IMR-90 (cell line): ENCODE measurements around the gene RAD51AP1. TPM values are rescaled to one million over a fixed set of nuclear protein-coding genes. Genes with fewer than 3 reads are reported as not detected.

Experiments
- ATAC-seq: fragments of 200-7000 bp; cut with Tn5 transposase; 2 replicates; pipeline ENCODE4 v1.9.1; 2020; ENCODE audit warnings: low read depth, mild to moderate bottlenecking, moderate library complexity
- BruUV-seq: library from RNA; stranded (reverse); fragments of 400-500 nt; replicated peaks from 2 replicates; lab custom pipeline; 2021; lab: Mats Ljungman, UMichigan
- CTCF ChIA-PET: fragments of 300-600 bp; formaldehyde crosslinking; extraction: SDS; loops from one replicate; lab custom pipeline; 2021; ENCODE audit warnings: antibody characterized with exemption; lab: Yijun Ruan, JAX
- POLR2A ChIA-PET: fragments of 300-600 bp; sonication (Branson Sonifier 250); formaldehyde crosslinking; loops from one replicate; lab custom pipeline; 2022; ENCODE audit warnings: antibody characterized with exemption; ENCODE audit not compliant: unreplicated experiment; lab: Charles Lee
- DNase-seq: peaks from one replicate; pipeline ENCODE4 v3.0.0; 2013
- H2AFZ ChIP-seq: replicated peaks from 2 replicates; pipeline ENCODE3; 2013; ENCODE audit warnings: low read length, mild to moderate bottlenecking; ENCODE audit not compliant: poor library complexity
- H2AK5ac ChIP-seq: 2 replicates; pipeline ENCODE4 v1.6.1; 2013; ENCODE audit warnings: low read depth, low read length, inconsistent platforms
- H2AK9ac ChIP-seq: replicated peaks from 2 replicates; pipeline ENCODE3; 2013; ENCODE audit warnings: mild to moderate bottlenecking, low read depth, low read length, moderate library complexity; ENCODE audit not compliant: poor library complexity
- H2BK120ac ChIP-seq: 2 replicates; pipeline ENCODE4 v1.6.1; 2013; ENCODE audit warnings: low read depth, low read length, inconsistent platforms
- H2BK15ac ChIP-seq: 3 replicates; pipeline ENCODE4 v1.6.1; 2013; ENCODE audit warnings: low read depth, low read length, inconsistent platforms
- H2BK20ac ChIP-seq: 2 replicates; pipeline ENCODE4 v1.6.1; 2013; ENCODE audit warnings: low read depth, mild to moderate bottlenecking, inconsistent platforms, low read length, moderate library complexity
- H2BK5ac ChIP-seq: 2 replicates; pipeline ENCODE4 v1.6.1; 2013; ENCODE audit warnings: mild to moderate bottlenecking, low read depth, low read length, inconsistent platforms; ENCODE audit not compliant: poor library complexity, severe bottlenecking
- H3K14ac ChIP-seq: replicated peaks from 2 replicates; pipeline ENCODE4 v1.6.1; 2013; ENCODE audit warnings: low read depth, low read length, inconsistent platforms
- H3K18ac ChIP-seq: 2 replicates; pipeline ENCODE4 v1.6.1; 2013; ENCODE audit warnings: low read depth, low read length, control low read depth
- H3K23ac ChIP-seq: 2 replicates; pipeline ENCODE4 v1.6.1; 2013; ENCODE audit warnings: low read depth, low read length, inconsistent platforms
- H3K27ac ChIP-seq: 2 replicates; pipeline ENCODE4 v1.5.1; 2013; ENCODE audit warnings: mild to moderate bottlenecking, control low read depth, low read length; ENCODE audit not compliant: insufficient read depth
- H3K27me3 ChIP-seq: 2 replicates; pipeline ENCODE4 v1.6.1; 2013; ENCODE audit warnings: low read length; ENCODE audit not compliant: control insufficient read depth, insufficient read depth
- H3K36me3 ChIP-seq: 2 replicates; pipeline ENCODE4 v1.6.1; 2013; ENCODE audit warnings: low read length, mixed read lengths; ENCODE audit not compliant: control insufficient read depth, insufficient read depth
- H3K4ac ChIP-seq: 2 replicates; pipeline ENCODE4 v1.6.1; 2013; ENCODE audit warnings: low read depth, low read length, inconsistent platforms
- H3K4me1 ChIP-seq: 2 replicates; pipeline ENCODE4 v1.6.1; 2013; ENCODE audit warnings: low read length, mixed read lengths; ENCODE audit not compliant: control insufficient read depth, insufficient read depth
- H3K4me2 ChIP-seq: 2 replicates; pipeline ENCODE4 v1.6.1; 2013; ENCODE audit warnings: low read depth, mild to moderate bottlenecking, control low read depth, low read length, moderate library complexity
- H3K4me3 ChIP-seq: 2 replicates; pipeline ENCODE4 v1.5.1; 2013; ENCODE audit warnings: low read depth, mild to moderate bottlenecking, control low read depth, low read length, moderate library complexity; ENCODE audit not compliant: insufficient read depth
- H3K56ac ChIP-seq: 2 replicates; pipeline ENCODE4 v1.6.1; 2013; ENCODE audit warnings: low read length, inconsistent platforms; ENCODE audit not compliant: insufficient read depth; ENCODE audit errors: extremely low read depth
- H3K79me1 ChIP-seq, 2 experiments: 2 replicates each; pipeline ENCODE4 v1.6.1; 2013; ENCODE audit warnings: low read length in 2 of 2, inconsistent platforms in 1 of 2, low read depth in 1 of 2
- H3K9ac ChIP-seq: 2 replicates; pipeline ENCODE4 v1.6.1; 2013; ENCODE audit warnings: low read depth, low read length, control low read depth
- H3K9me1 ChIP-seq: 2 replicates; pipeline ENCODE4 v1.6.1; 2013; ENCODE audit warnings: low read length, inconsistent platforms; ENCODE audit not compliant: insufficient read depth
- H3K9me3 ChIP-seq: 2 replicates; pipeline ENCODE4 v1.6.1; 2013; ENCODE audit warnings: low read length; ENCODE audit not compliant: control insufficient read depth, insufficient read depth
- H4K20me1 ChIP-seq: 2 replicates; pipeline ENCODE4 v1.6.1; 2013; ENCODE audit warnings: low read length, inconsistent platforms; ENCODE audit not compliant: insufficient read depth
- H4K5ac ChIP-seq: 2 replicates; pipeline ENCODE4 v1.6.1; 2013; ENCODE audit warnings: mild to moderate bottlenecking, low read depth, low read length, control low read depth
- H4K8ac ChIP-seq, 2 experiments: 2 replicates each; pipeline ENCODE4 v1.6.1; 2013; ENCODE audit warnings: low read depth in 2 of 2, low read length in 2 of 2, control low read depth in 1 of 2, inconsistent platforms in 1 of 2
- H4K91ac ChIP-seq: 2 replicates; pipeline ENCODE4 v1.6.1; 2013; ENCODE audit warnings: low read depth, low read length, inconsistent platforms; ENCODE audit not compliant: insufficient read depth
- CEBPB ChIP-seq: IDR thresholded peaks from 2 replicates; pipeline ENCODE4 v1.6.1; 2012; ENCODE audit warnings: low read depth, low read length, improper control_type of control experiment
- CHD1 ChIP-seq: IDR thresholded peaks from 2 replicates; pipeline ENCODE4 v1.6.1; 2012; ENCODE audit warnings: low read depth, low read length, improper control_type of control experiment
- CTCF ChIP-seq: conservative IDR thresholded peaks from 2 replicates; pipeline ENCODE4 v1.5.1; 2012; ENCODE audit warnings: mild to moderate bottlenecking, low read depth, low read length, improper control_type of control experiment
- MXI1 ChIP-seq: IDR thresholded peaks from 2 replicates; pipeline ENCODE4 v1.6.1; 2012; ENCODE audit warnings: low read depth, mild to moderate bottlenecking, low read length, moderate library complexity, borderline replicate concordance
- RAD21 ChIP-seq: IDR thresholded peaks from 2 replicates; pipeline ENCODE4 v1.6.1; 2012; ENCODE audit warnings: low read length, improper control_type of control experiment
- RFX5 ChIP-seq: IDR thresholded peaks from 2 replicates; pipeline ENCODE4 v1.8.0; 2012; ENCODE audit warnings: low read depth, mild to moderate bottlenecking, low read length, moderate library complexity
- SMC3 ChIP-seq: fragments of 150-350 bp; IDR thresholded peaks from 2 replicates; pipeline ENCODE4 v1.6.1; 2016; ENCODE audit warnings: low read depth, mild to moderate bottlenecking, antibody characterized with exemption, low read length, moderate library complexity
- WGBS, 2 experiments: methylation state at CpG; one replicate each; pipeline versions ENCODE4 v1.1.5 to v1.1.7; 2013; ENCODE audit warnings: missing lambda C conversion rate in 2 of 2; ENCODE audit not compliant: insufficient read length in 1 of 2; ENCODE audit errors: extremely low coverage in 2 of 2; 5-methylcytosine and 5-hydroxymethylcytosine counted together
- dilution Hi-C: fragments of 300-500 bp; cut with HindIII; formaldehyde crosslinking; loops from one replicate; pipeline ENCODE4 v1.14.3; 2018; ENCODE audit warnings: low sequenced_read_pairs; ENCODE audit not compliant: unreplicated experiment
- in situ Hi-C: fragments of 300-500 bp; cut with MboI; formaldehyde crosslinking; loops from 3 replicates; pipeline ENCODE4 v1.14.3; 2019; ENCODE audit warnings: low sequenced_read_pairs, inconsistent platforms, mixed read lengths
- intact Hi-C: fragments of 100-400 bp; cut with micrococcal nuclease; formaldehyde crosslinking; loops from 2 replicates; pipeline ENCODE4 v1.10.0; 2022
- polyA plus RNA-seq, 3 experiments: library from polyadenylated mRNA; depleted of rRNA; stranded (reverse); fragments of >200 nt; gene quantifications; 2 replicates each; pipeline ENCODE4 v1.2.3, GENCODE V29; 2012; ENCODE audit warnings: low replicate concordance in 1 of 3
- total RNA-seq: library from RNA; depleted of rRNA; stranded (reverse); fragments of >200 nt; gene quantifications from 2 replicates; pipeline ENCODE4 v1.2.3, GENCODE V29; 2012

Gene RAD51AP1
- total and polyA plus RNA-seq, 2 of the 4 experiments (the other 2 are of a cell fraction), result 6.5 to 10.2 TPM

- no TSS peak for BruUV-seq
- WGBS, 2 experiments, result no CpG with 5 or more reads among the region's 8 CpGs
These were observed 40.8 kb downstream of the RAD51AP1 start for GRCh38 chr12:4579305-4580102.

More at GRCh38 chr12:4579305-4580102, 40.8 kb downstream of the RAD51AP1 start:
- H3K4ac ChIP-seq, result no peak overlapping the region
- H4K8ac ChIP-seq, result no peak overlapping the region
- H3K27me3 ChIP-seq, result peaks cover 10% of the 10 kb centered on the region
- H2BK20ac ChIP-seq, result no peak overlapping the region
- H3K27ac ChIP-seq, result no peak overlapping the region
- in situ Hi-C loops (no loop called here), dilution Hi-C loops (no loop called here), intact Hi-C loops (loop anchor here (1.0 kb wide), 1 partner anchor 179 kb away; no protein-coding TSS in a partner anchor)
- no peaks in the 10 kb centered on the region for H3K79me1 ChIP-seq
- H4K5ac ChIP-seq, result no peak overlapping the region
- ChIA-PET POLR2A (no interaction called here), CTCF (interaction anchor here (0.9 kb wide), 1 partner anchor 9 kb away, joined by 3 read pairs; no protein-coding TSS in a partner anchor)
- H3K36me3 ChIP-seq, result no peaks in the 10 kb centered on the region
- no peak overlapping the region for H2AK5ac ChIP-seq
- no peak for TF ChIP-seq RFX5
- 0 out of 2 replicates have a peak, but pooled peaks have one; percentile 9 for TF ChIP-seq CTCF
- no peak for TF ChIP-seq RAD21
- 0 out of 2 replicates have a peak, but pooled peaks have one; percentile 5 for TF ChIP-seq CEBPB
- TF ChIP-seq MXI1, result no peak
- TF ChIP-seq CHD1, result no peak
- TF ChIP-seq SMC3, result 0 out of 2 replicates have a peak, but pooled peaks have one; percentile 8
- no peak overlapping the region for H2BK5ac ChIP-seq
- H3K4me2 ChIP-seq, result no peak overlapping the region
- no peak overlapping the region for H4K91ac ChIP-seq
- H3K18ac ChIP-seq, result no peak overlapping the region
- no peaks in the 10 kb centered on the region for H3K9me3 ChIP-seq
- ATAC-seq, result peak; percentile 60
- H2BK120ac ChIP-seq, result no peak overlapping the region
- no peak overlapping the region for H2AFZ ChIP-seq
- H3K4me3 ChIP-seq, result no peak overlapping the region
- H2AK9ac ChIP-seq, result no peak overlapping the region
- H3K56ac ChIP-seq, result no peak overlapping the region
- H3K9me1 ChIP-seq, result no peaks in the 10 kb centered on the region
- H3K4me1 ChIP-seq, result no peaks in the 10 kb centered on the region
- no peaks in the 10 kb centered on the region for H4K20me1 ChIP-seq
- H2BK15ac ChIP-seq, result no peak overlapping the region
- no peak overlapping the region for H3K14ac ChIP-seq
- no peak overlapping the region for H3K9ac ChIP-seq
- H3K23ac ChIP-seq, result no peak overlapping the region
- peak; percentile 13 for DNase-seq
